HEK293T (cell line): ENCODE measurements around the gene RAB30.

ENCODE experiments used
- ARNT ChIP-seq: fragments of 450-650 bp; IDR thresholded peaks from 2 replicates; pipeline ENCODE4 v1.6.1; 2017; ENCODE audit warnings: mild to moderate bottlenecking
- BHLHE40 ChIP-seq: fragments of 450-650 bp; IDR thresholded peaks from 2 replicates; pipeline ENCODE4 v1.6.1; 2016; ENCODE audit warnings: mild to moderate bottlenecking, moderate library complexity, borderline replicate concordance
- CTBP1 ChIP-seq: fragments of 450-650 bp; IDR thresholded peaks from 2 replicates; pipeline ENCODE4 v1.6.1; 2016; ENCODE audit warnings: borderline replicate concordance
- ELF4 ChIP-seq: fragments of 450-650 bp; IDR thresholded peaks from 2 replicates; pipeline ENCODE4 v1.6.1; 2017; ENCODE audit warnings: antibody characterized with exemption
- FOXA1 ChIP-seq: fragments of 450-650 bp; IDR thresholded peaks from 2 replicates; pipeline ENCODE4 v1.6.1; 2016; ENCODE audit warnings: mild to moderate bottlenecking
- FOXM1 ChIP-seq: fragments of 450-650 bp; IDR thresholded peaks from 2 replicates; pipeline ENCODE4 v1.6.1; 2017; ENCODE audit warnings: mild to moderate bottlenecking, borderline replicate concordance
- L3MBTL2 ChIP-seq: fragments of 450-650 bp; conservative IDR thresholded peaks from 2 replicates; pipeline ENCODE4 v1.6.1; 2016; ENCODE audit warnings: mild to moderate bottlenecking
- LEF1 ChIP-seq: fragments of 450-650 bp; IDR thresholded peaks from 2 replicates; pipeline ENCODE4 v1.6.1; 2017; ENCODE audit warnings: mild to moderate bottlenecking, borderline replicate concordance
- SP1 ChIP-seq: fragments of 450-650 bp; IDR thresholded peaks from 2 replicates; pipeline ENCODE4 v1.6.1; 2017
- SUZ12 ChIP-seq: fragments of 450-650 bp; IDR thresholded peaks from 2 replicates; pipeline ENCODE4 v1.6.1; 2016; ENCODE audit warnings: mild to moderate bottlenecking
- TARDBP ChIP-seq: fragments of 450-650 bp; IDR thresholded peaks from 2 replicates; pipeline ENCODE4 v1.6.1; 2016
- TF ChIP-seq, protein P1 (sequence below): fragments of 450-650 bp; IDR thresholded peaks from 2 replicates; pipeline ENCODE4 v1.6.1; 2016

DNA sequence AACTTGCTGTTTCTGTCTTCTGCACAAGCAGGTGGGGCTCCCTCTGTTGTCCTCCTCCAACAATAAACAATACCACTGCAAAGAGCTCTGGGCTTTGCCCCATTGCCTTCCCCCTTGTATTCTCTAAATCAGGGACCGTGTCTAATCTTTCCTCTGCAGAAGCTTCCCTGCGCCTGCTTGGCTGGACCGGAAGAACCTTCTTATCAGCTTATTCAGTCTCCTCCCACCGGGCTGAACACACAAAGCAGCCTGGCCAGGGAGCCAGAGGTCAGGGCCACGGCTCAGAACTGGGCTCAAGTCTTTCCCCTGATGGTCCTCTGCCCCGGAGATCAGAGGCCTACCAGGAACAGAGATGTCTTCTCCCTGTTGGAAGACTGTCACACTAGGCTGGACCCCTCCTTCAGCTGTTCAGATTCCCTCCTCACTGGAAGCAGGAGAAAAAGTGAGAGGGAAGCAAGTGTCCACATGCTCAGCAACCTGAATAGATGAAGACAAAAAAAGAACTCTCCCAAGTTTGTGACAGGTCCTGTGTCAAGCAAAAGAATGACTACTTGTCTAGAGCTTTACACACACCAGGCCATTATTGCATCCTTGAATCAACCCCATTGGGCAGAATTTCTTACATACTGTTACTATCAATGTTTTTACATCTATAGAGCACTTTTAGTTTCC is 63.7 kb downstream of the RAB30 start:
- no peak for TF ChIP-seq TARDBP
- no peak for TF ChIP-seq LEF1
- no peak for TF ChIP-seq BHLHE40
- no peak for TF ChIP-seq ARNT
- TF ChIP-seq SP1: no peak
- TF ChIP-seq, protein P1, sequence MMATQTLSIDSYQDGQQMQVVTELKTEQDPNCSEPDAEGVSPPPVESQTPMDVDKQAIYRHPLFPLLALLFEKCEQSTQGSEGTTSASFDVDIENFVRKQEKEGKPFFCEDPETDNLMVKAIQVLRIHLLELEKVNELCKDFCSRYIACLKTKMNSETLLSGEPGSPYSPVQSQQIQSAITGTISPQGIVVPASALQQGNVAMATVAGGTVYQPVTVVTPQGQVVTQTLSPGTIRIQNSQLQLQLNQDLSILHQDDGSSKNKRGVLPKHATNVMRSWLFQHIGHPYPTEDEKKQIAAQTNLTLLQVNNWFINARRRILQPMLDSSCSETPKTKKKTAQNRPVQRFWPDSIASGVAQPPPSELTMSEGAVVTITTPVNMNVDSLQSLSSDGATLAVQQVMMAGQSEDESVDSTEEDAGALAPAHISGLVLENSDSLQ: no peak
- TF ChIP-seq L3MBTL2: no peak
- no peak for TF ChIP-seq SUZ12
- no peak for TF ChIP-seq FOXA1
- TF ChIP-seq CTBP1: no peak
- TF ChIP-seq FOXM1: no peak
- TF ChIP-seq ELF4: no peak
